Measurements from ENCODE around the gene TANC2. TPM values are rescaled to one million over a fixed set of nuclear protein-coding genes. Genes with fewer than 3 reads are reported as not detected.

The TANC2 gene
- polyA plus RNA-seq, 2 of the 4 experiments (the other 2 are of a cell fraction) = 16.3 to 33.7 TPM

- ATAC-seq = no peak
- peaks cover 5% of the 10 kb centered on the region; the same call in 1 of the 3 replicates for H3K9me3 ChIP-seq
- no peak for DNase-seq (ENCODE audit: low read depth in 1 of 2, low spot score in 1 of 2)
- H3K4me3 ChIP-seq = no peak overlapping the region
- no peak overlapping the region for H3K4me2 ChIP-seq
- WGBS (ENCODE audit: missing lambda C conversion rate) = 94% methylated on average over 5 of the region's 5 CpGs
- ChIA-PET CTCF (interaction anchor here (0.6 to 0.9 kb wide), 4 partner anchors 285 to 319 kb away, joined by 3 to 4 read pairs (median 3); no protein-coding TSS in a partner anchor), POLR2A (no interaction called here)
- TF ChIP-seq RFX5 (IDR thresholded peaks at IDR 0.05) (no peak), EP300 (IDR thresholded peaks at IDR 0.05) (no peak), MAX (IDR thresholded peaks at IDR 0.05) (no peak), HES2 (IDR thresholded peaks at IDR 0.05) (no peak)
- FAIRE-seq = no peak
- H3K4me1 ChIP-seq = peaks cover 2% of the 10 kb centered on the region; the same call in 2 of the 3 replicates
- no peak overlapping the region for H3K27ac ChIP-seq
These were observed 23.5 kb downstream of the TANC2 start for GRCh38 chr17:62989501-62989900.

GRCh38 chr17:62994931-62995330, 28.9 kb downstream of the TANC2 start:
- Histone ChIP-seq H3K4me3 (no peak overlapping the region), H3K4me1 (peaks cover 30% of the 10 kb centered on the region), H3K9me3 (no peaks in the 10 kb centered on the region), H3K4me2 (peak overlapping the region; percentile 4; the same call in 2 of the 3 replicates), H3K27ac (no peak overlapping the region)
- DNase-seq (ENCODE audit: low read depth in 1 of 2, low spot score in 1 of 2) = no peak
- TF ChIP-seq NFE2L2 (conservative IDR thresholded peaks at IDR 0.05; ENCODE audit: low read length) (no peak), MAX (IDR thresholded peaks at IDR 0.05) (no peak), NPAS2 (CRISPR knock-in tag; IDR thresholded peaks at IDR 0.05; ENCODE audit: borderline replicate concordance) (no peak), CEBPB (IDR thresholded peaks at IDR 0.05) (peak; percentile 48 to 74; a peak in 3 of 4 replicates), KDM1A (IDR thresholded peaks at IDR 0.05; ENCODE audit: low read depth) (no peak), FOSL2 (IDR thresholded peaks at IDR 0.05) (no peak), FOSL2 (CRISPR knock-in tag; IDR thresholded peaks at IDR 0.05) (peak; percentile 38; the same call in 1 of the 2 replicates), HOXA7 (CRISPR knock-in tag; IDR thresholded peaks at IDR 0.05) (no peak)
- CTCF ChIA-PET = interaction anchor here (0.8 to 2.0 kb wide), 8 partner anchors 8 to 412 kb away, joined by 3 to 10 read pairs (median 4); no protein-coding TSS in a partner anchor
- FAIRE-seq = no peak
- peak in 1 of 2 experiments; percentile 22; a peak in 2 of 6 replicates for ATAC-seq
- WGBS (ENCODE audit: missing lambda C conversion rate) = 79% methylated on average over 4 of the region's 4 CpGs
- POLR2A ChIA-PET = no interaction called here

- Histone ChIP-seq H3K4me3 (no peak overlapping the region), H3K4me2 (peak overlapping the region; percentile 4; the same call in 1 of the 3 replicates), H3K27ac (no peak overlapping the region), H3K4me1 (peaks cover 30% of the 10 kb centered on the region), H3K9me3 (no peaks in the 10 kb centered on the region)
- FAIRE-seq = peak; percentile 76
- ATAC-seq = peak; percentile 90 to 91
- 95% methylated on average over 3 of the region's 3 CpGs for WGBS (ENCODE audit: missing lambda C conversion rate)
- DNase-seq (ENCODE audit: low read depth in 1 of 2, low spot score in 1 of 2) = peak; percentile 40 to 58
- TF ChIP-seq HDAC2 (IDR thresholded peaks at IDR 0.05) = no peak
- no peak for TF ChIP-seq GATA3 (IDR thresholded peaks at IDR 0.05; ENCODE audit: borderline replicate concordance)
- TF ChIP-seq SMC3 (IDR thresholded peaks at IDR 0.05) = peak; percentile 70
- peak; percentile 70 to 83 for TF ChIP-seq RAD21 (conservative IDR thresholded peaks at IDR 0.05 in 1 of 2, IDR thresholded peaks at IDR 0.05 in 1 of 2)
- no peak for TF ChIP-seq EHMT2 (IDR thresholded peaks at IDR 0.05; ENCODE audit: low read depth)
- TF ChIP-seq MAFK (IDR thresholded peaks at IDR 0.05; ENCODE audit: partially characterized antibody) = no peak
- TF ChIP-seq CTCF (IDR thresholded peaks at IDR 0.05) = peak; percentile 67
- TF ChIP-seq SREBF2 (IDR thresholded peaks at IDR 0.05) = no peak
- TF ChIP-seq MAX (IDR thresholded peaks at IDR 0.05) = no peak
- TF ChIP-seq TP53 (CRISPR knock-in tag; IDR thresholded peaks at IDR 0.05) = no peak
- TF ChIP-seq CEBPB (IDR thresholded peaks at IDR 0.05) = peak; percentile 19 to 33; a peak in 2 of 4 replicates
- TF ChIP-seq USF2 (IDR thresholded peaks at IDR 0.05) = no peak
- no peak for TF ChIP-seq REST (IDR thresholded peaks at IDR 0.05)
- no peak for TF ChIP-seq ELK1 (IDR thresholded peaks at IDR 0.05; ENCODE audit: low read depth, low read length)
- no peak for TF ChIP-seq CHD4 (IDR thresholded peaks at IDR 0.05; ENCODE audit: borderline replicate concordance)
- TF ChIP-seq ZC3H11A (IDR thresholded peaks at IDR 0.05) = no peak
- POLR2A ChIA-PET = no interaction called here
- CTCF ChIA-PET = interaction anchor here (0.7 to 2.0 kb wide), 10 partner anchors 9 to 411 kb away, joined by 3 to 10 read pairs (median 4); no protein-coding TSS in a partner anchor
These were observed 29.4 kb downstream of the TANC2 start for GRCh38 chr17:62995377-62995885.
